ENCODE measurements around the gene GPX4. TPM values are rescaled to one million over a fixed set of nuclear protein-coding genes. Genes with fewer than 3 reads are reported as not detected.

GPX4 gene, protein sequence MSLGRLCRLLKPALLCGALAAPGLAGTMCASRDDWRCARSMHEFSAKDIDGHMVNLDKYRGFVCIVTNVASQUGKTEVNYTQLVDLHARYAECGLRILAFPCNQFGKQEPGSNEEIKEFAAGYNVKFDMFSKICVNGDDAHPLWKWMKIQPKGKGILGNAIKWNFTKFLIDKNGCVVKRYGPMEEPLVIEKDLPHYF
- total RNA-seq (2022; extraction: Qiagen RNA extraction; ENCODE audit: low read depth), result 417 to 514 TPM (median 483 TPM) in 5 replicates

DNA sequence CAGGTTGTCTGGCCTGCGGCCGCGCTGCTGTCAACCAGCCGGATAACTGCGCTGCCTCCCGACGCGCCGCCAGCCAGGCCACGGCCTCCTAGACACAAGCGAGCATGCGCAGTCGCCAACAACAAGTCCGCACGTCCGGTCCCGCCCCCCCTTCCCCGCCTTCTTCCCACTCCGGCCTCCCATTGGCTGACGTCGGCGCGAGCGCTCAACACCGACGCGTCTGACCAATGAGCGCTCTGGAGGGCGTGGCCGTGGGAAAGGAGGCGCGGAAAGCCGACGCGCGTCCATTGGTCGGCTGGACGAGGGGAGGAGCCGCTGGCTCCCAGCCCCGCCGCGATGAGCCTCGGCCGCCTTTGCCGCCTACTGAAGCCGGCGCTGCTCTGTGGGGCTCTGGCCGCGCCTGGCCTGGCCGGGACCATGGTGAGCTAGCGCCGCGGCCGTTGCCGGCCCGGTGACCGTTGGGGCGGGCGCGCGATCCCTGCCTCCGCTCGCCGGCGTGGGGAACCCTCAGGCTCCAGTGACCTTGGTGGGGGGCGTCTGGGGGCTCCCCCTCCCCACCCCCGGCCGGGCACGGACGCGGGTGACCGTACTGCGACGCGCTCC lies at the start of gene GPX4:
GPX4 (plus strand) TSS at position 287 of the 603 bp plus-strand sequence; CDS start at position 337, 50 bp downstream.

DNA sequence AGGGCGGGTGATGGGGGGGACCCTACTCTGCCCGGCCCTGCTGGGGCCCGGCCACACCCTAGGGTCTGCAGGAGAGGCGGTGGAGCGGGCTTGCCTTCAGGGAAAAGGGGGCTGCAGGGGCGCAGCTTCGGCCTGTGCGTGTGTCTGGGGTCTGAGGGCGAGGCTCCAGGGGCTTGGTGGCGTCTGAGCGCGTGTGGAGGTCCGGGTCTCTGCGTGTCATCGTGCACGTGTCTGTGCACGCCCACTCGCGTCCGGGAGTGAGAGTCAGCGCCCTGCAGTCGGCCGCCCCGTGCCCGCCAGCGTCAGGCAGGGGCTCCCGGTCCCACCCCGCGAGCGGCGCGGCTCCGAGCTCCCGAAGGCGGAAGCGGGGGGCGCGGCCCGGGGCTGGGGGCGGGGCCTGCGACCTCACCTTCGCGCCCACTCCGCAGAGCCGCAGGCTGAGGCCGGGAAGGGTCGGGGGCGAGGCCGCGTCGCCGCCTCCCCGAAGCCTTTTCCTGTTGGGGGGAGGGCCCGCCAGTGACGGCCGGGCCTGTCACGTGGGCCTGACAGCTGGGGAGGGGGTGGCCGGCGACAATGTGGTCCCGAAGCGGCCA lies 37.0 kb upstream of the GPX4 start, which contains the start of gene ARHGAP45:
ARHGAP45 (plus strand) TSS at position 420 of the 593 bp plus-strand sequence. CDS start 239 bp downstream, outside the sequence.

DNA sequence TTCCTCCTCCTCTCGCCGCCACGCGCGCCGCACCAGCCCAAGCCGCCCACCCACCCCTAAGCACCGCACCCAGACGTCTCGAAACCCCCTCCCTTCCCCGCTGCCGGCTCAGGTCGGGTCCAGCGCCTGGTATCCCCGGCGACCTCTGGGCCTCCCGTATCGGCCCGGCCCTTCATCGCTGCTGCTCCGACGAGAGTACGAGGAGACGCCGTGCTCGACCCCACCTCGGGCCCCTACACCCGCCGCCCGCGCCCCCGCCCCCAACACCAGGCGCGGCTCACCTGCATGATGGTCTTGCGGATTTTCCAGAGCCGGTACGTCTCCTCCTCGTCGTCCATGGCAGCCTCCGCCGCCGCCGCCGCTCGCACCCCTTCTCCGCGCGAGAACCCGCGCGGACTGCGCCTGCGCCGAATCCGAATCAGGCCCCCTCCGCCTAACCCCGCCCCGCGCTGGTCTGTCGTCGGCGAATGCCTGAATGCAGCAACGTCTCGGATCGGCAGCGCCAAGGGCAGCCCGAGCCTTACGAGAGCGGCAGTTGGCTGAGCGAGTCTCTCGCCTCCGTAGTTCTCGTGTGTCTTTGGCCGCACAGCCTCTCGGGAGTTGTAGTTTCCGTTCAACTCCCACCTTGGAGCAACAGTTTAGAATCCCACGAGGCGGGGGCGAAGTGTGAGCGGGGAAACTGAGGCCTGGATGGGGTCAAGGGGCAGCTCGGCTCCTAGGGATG lies 8.7 kb upstream of the GPX4 start, which contains the start of gene POLR2E:
POLR2E (minus strand) TSS at position 398 of the 724 bp plus-strand sequence; CDS start at position 338, 60 bp downstream.

Other genes starting within 250 kb of the GPX4 start
- gene CFD, start 244.3 kb upstream of the GPX4 start, total RNA-seq (2022; extraction: Qiagen RNA extraction; ENCODE audit: low read depth), result 9.2 to 23.6 TPM (median 21.2 TPM) in 5 replicates
- gene MED16, start 210.8 kb upstream of the GPX4 start, total RNA-seq (2022; extraction: Qiagen RNA extraction; ENCODE audit: low read depth), result 10.6 to 21.5 TPM (median 17.4 TPM) in 5 replicates
- not detected in 5 replicates for gene RNU6-9, start 210.5 kb upstream of the GPX4 start, total RNA-seq (2022; extraction: Qiagen RNA extraction; ENCODE audit: low read depth)
- gene R3HDM4, start 190.8 kb upstream of the GPX4 start, total RNA-seq (2022; extraction: Qiagen RNA extraction; ENCODE audit: low read depth), result 26.2 to 43.3 TPM (median 39.5 TPM) in 5 replicates
- 0.23 to 0.88 TPM (median 0.29 TPM) in 5 replicates for gene KISS1R, start 186.7 kb upstream of the GPX4 start, total RNA-seq (2022; extraction: Qiagen RNA extraction; ENCODE audit: low read depth)
- gene ARID3A, start 178.0 kb upstream of the GPX4 start, total RNA-seq (2022; extraction: Qiagen RNA extraction; ENCODE audit: low read depth), result 4.0 to 5.9 TPM (median 5.5 TPM) in 5 replicates
- gene WDR18, start 119.6 kb upstream of the GPX4 start, total RNA-seq (2022; extraction: Qiagen RNA extraction; ENCODE audit: low read depth), result 44.5 to 73.6 TPM (median 71.9 TPM) in 5 replicates
- 1.5 to 3.3 TPM (median 2.7 TPM) in 5 replicates for gene GRIN3B, start 103.6 kb upstream of the GPX4 start, total RNA-seq (2022; extraction: Qiagen RNA extraction; ENCODE audit: low read depth)
- gene TMEM259, start 82.9 kb upstream of the GPX4 start, total RNA-seq (2022; extraction: Qiagen RNA extraction; ENCODE audit: low read depth), result 64.2 to 118 TPM (median 113 TPM) in 5 replicates
- gene RNU6-2, start 82.5 kb upstream of the GPX4 start, total RNA-seq (2022; extraction: Qiagen RNA extraction; ENCODE audit: low read depth), result not detected in 5 replicates
- gene CNN2, start 77.4 kb upstream of the GPX4 start, total RNA-seq (2022; extraction: Qiagen RNA extraction; ENCODE audit: low read depth), result 47.8 to 55.7 TPM (median 50.2 TPM) in 5 replicates
- 4.0 to 10.7 TPM (median 9.8 TPM) in 5 replicates for gene ABCA7, start 63.9 kb upstream of the GPX4 start, total RNA-seq (2022; extraction: Qiagen RNA extraction; ENCODE audit: low read depth)
- 0.93 to 2.5 TPM (median 2.2 TPM) in 5 replicates for gene ARHGAP45, start 36.8 kb upstream of the GPX4 start, total RNA-seq (2022; extraction: Qiagen RNA extraction; ENCODE audit: low read depth)
- 201 to 251 TPM (median 240 TPM) in 5 replicates for gene POLR2E, start 8.6 kb upstream of the GPX4 start, total RNA-seq (2022; extraction: Qiagen RNA extraction; ENCODE audit: low read depth)
- 27.5 to 47.3 TPM (median 43.9 TPM) in 5 replicates for gene SBNO2, start 70.3 kb downstream of the GPX4 start, total RNA-seq (2022; extraction: Qiagen RNA extraction; ENCODE audit: low read depth)
- gene STK11, start 101.8 kb downstream of the GPX4 start, total RNA-seq (2022; extraction: Qiagen RNA extraction; ENCODE audit: low read depth), result 29.9 to 41.2 TPM (median 38.4 TPM) in 5 replicates
- gene CBARP, start 134.0 kb downstream of the GPX4 start, total RNA-seq (2022; extraction: Qiagen RNA extraction; ENCODE audit: low read depth), result 2.5 to 5.5 TPM (median 3.9 TPM) in 5 replicates
- gene ATP5F1D, start 137.8 kb downstream of the GPX4 start, total RNA-seq (2022; extraction: Qiagen RNA extraction; ENCODE audit: low read depth), result 84.2 to 179 TPM (median 170 TPM) in 5 replicates
- 37.1 to 48.7 TPM (median 42.2 TPM) in 5 replicates for gene MIDN, start 144.6 kb downstream of the GPX4 start, total RNA-seq (2022; extraction: Qiagen RNA extraction; ENCODE audit: low read depth)
- 89.7 to 185 TPM (median 104 TPM) in 5 replicates for gene CIRBP, start 165.3 kb downstream of the GPX4 start, total RNA-seq (2022; extraction: Qiagen RNA extraction; ENCODE audit: low read depth)
- gene FAM174C, start 171.5 kb downstream of the GPX4 start, total RNA-seq (2022; extraction: Qiagen RNA extraction; ENCODE audit: low read depth), result 49.3 to 93.2 TPM (median 86.5 TPM) in 5 replicates
- 0.95 to 2.7 TPM (median 1.9 TPM) in 5 replicates for gene EFNA2, start 181.9 kb downstream of the GPX4 start, total RNA-seq (2022; extraction: Qiagen RNA extraction; ENCODE audit: low read depth)